ACC112 (cell line): ENCODE data around the gene KRTAP12-1.
"Not testable (repeated sequence)": the region's sequence is repeated elsewhere in the genome, so short reads cannot be mapped to it uniquely, and the experiment has no call there.

Experiments used
- H2AFZ ChIP-seq: fragments of 200-600 bp; sonication (generic); one replicate; pipeline ENCODE4 v1.6.0; 2017; ENCODE audit warnings: antibody characterized with exemption, low read length; ENCODE audit not compliant: unreplicated experiment
- H3K27ac ChIP-seq: fragments of 200-600 bp; sonication (generic); 2 replicates; pipeline ENCODE4 v1.5.1; 2014; ENCODE audit warnings: low read depth, mild to moderate bottlenecking, antibody characterized with exemption, low read length, moderate library complexity
- H3K27me3 ChIP-seq: fragments of 200-600 bp; sonication (generic); 2 replicates; pipeline ENCODE4 v1.6.1; 2014; ENCODE audit warnings: mild to moderate bottlenecking, antibody characterized with exemption, low read length, moderate library complexity, mixed read lengths; ENCODE audit not compliant: insufficient read depth
- H3K36me3 ChIP-seq: fragments of 200-600 bp; sonication (generic); 2 replicates; pipeline ENCODE4 v1.6.1; 2016; ENCODE audit warnings: mild to moderate bottlenecking, antibody characterized with exemption, low read length, moderate library complexity, mixed read lengths; ENCODE audit not compliant: insufficient read depth
- H3K4me1 ChIP-seq: fragments of 200-600 bp; sonication (generic); one replicate; pipeline ENCODE4 v1.6.1; 2016; ENCODE audit warnings: low read length, mixed read lengths; ENCODE audit not compliant: insufficient read depth, unreplicated experiment, control insufficient read depth
- H3K4me3 ChIP-seq: fragments of 200-600 bp; sonication (generic); 2 replicates; pipeline ENCODE4 v1.5.1; 2014; ENCODE audit warnings: mild to moderate bottlenecking, low read depth, low read length
- H3K79me2 ChIP-seq: fragments of 200-600 bp; sonication (generic); one replicate; pipeline ENCODE4 v1.6.0; 2016; ENCODE audit warnings: low read length; ENCODE audit not compliant: control insufficient read depth, unreplicated experiment, insufficient read depth

The KRTAP12-1 gene

DNA sequence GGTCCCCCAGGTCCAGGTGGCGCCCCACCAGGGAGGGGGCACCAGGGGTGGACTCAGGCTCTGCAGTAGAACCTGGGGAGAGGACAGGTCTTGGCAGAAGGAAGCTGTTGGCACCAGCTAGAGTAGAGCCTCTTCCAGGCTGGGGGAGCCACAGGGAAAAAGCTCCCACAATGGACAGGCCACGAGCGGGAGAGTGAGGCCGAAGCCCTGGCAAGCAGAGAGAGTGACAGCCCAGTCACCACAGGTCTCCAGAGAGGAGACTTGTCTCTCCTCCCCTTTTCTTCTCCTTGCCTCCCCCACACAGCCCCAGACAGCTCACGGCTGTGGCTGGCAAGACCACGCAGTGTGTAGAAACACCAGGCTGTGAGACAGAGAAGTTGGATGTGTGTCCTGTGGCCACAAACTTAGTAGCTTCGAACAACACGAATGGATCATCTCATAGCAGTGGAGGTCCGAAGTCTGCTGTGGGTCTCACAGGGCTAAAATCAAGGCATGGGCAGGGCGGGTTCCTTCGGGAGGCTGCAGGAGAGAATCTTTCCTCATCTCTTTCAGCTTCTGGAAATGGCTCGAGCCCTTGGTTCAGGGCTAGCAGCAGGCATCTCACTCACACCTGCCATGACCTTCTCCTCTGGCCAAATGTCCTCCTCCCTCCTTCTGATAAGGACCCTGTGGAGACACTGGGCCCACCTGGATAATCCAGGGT is 30.8 kb downstream of the KRTAP12-1 start:
- Histone ChIP-seq H2AFZ (no peak overlapping the region), H3K36me3 (no peaks in the 10 kb centered on the region), H3K27me3 (peaks cover 28% of the 10 kb centered on the region), H3K4me1 (no peaks in the 10 kb centered on the region), H3K4me3 (no peak overlapping the region), H3K27ac (no peak overlapping the region), H3K79me2 (no peaks in the 10 kb centered on the region)

DNA sequence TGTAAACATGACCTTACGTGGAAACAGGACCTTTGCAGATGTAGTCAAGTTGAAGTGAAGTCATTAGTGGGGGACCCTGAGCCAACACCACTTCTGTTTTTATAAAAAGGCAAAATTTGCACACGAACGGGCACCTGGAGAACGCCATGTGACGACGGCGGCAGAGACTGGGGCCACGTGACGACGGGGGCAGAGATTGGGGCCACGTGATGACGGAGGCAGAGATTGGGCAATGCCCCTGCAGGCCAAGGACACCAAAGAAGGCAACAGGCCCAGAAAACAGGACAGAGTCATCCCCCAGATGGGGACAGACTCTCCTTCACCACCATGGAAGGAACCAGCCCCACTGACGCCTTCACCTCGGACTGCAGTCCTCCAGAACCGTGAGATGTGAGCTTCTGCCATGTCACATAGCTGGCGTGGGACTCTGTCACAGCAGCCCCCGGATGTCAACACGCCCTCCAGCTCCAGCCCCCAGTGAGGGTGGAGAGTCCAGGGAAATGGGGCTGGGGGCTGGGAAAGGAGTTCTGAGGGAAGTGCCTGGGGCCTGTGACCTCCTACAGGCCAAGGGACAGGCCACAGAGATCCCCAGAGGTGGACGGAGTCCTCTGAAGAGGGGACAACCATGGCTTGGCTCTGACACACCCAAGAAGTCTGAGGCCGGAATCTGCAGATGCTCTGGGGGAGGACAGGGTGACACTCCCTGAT is 31.5 kb downstream of the KRTAP12-1 start:
- Histone ChIP-seq H3K4me1 (no peaks in the 10 kb centered on the region), H3K27ac (no peak overlapping the region)

DNA sequence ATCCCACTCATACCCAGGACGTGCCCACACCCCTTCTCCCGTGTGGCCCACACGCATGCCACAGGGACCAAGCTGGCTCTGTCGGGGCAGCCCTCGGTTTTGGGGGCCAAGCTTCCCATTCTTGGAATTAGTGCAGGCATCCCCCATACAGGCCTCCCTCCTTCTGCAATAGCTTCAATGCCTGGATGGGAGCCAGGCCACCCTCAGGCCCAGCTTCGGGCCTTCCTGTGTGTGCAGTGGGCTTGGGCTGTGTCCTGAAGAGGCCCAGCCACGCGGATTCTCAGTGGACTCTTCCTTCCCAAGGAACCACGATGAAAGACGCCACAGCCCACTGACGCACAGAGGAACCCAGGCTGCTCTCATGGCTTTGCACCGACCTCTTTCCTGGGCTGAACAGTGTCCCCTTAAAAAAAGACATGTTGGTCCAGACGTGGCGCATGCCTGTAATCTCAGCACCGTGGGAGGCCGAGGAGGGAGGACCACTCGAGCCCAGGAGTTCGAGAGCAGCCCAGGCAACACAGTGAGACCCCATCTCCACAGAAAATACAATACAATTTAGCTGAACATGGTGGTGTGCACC is 32.4 kb downstream of the KRTAP12-1 start:
- Histone ChIP-seq H2AFZ (no peak overlapping the region), H3K27ac (no peak overlapping the region), H3K79me2 (no peaks in the 10 kb centered on the region), H3K4me3 (no peak overlapping the region), H3K36me3 (no peaks in the 10 kb centered on the region), H3K27me3 (peaks cover 28% of the 10 kb centered on the region), H3K4me1 (no peaks in the 10 kb centered on the region)

More for the DNA sequence above, 31.5 kb downstream of the KRTAP12-1 start:
- H3K4me3 ChIP-seq = no peak overlapping the region
- H3K36me3 ChIP-seq = no peaks in the 10 kb centered on the region
- no peaks in the 10 kb centered on the region for H3K79me2 ChIP-seq
- no peak overlapping the region for H2AFZ ChIP-seq
- H3K27me3 ChIP-seq = peaks cover 28% of the 10 kb centered on the region

DNA sequence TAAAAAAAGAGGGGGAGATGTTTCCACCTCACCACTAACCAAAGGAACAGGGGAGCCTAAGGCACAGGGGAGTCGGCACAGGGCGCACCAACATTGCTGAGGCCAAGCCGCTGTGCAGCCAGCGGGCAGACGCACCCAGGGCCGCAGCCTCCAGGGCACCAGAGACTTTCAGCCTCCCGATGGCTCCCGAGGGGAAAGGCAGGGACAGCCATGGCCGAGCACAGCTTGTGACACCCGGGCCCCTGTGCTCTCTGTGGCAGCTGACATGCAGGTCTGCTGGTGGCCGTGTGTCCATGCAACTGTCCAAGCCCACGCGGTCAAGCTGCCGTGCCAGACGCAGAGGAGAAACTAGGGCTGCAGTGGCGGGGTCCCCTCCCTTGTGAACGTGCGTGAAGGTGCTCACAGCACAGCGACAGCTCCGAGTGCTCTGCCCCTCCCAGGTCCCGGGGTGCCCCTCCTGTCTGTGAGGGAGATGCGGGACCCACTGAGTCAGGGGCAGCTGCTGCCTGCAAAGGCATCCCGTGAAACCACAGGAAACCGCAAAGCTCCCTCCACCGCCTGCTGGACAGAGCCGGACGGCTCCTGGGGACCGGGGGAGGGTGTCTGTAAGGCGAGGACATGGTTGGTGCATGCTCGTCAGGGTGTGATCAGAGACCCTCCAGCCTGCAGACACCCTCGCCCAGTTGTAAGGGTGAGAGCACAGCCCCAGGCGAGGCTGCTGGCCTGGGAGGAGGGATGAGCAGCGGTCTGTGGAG is 33.2 kb downstream of the KRTAP12-1 start:
- peaks cover 28% of the 10 kb centered on the region for H3K27me3 ChIP-seq
- H3K4me1 ChIP-seq = no peaks in the 10 kb centered on the region
- H3K4me3 ChIP-seq = no peak overlapping the region
- no peak overlapping the region for H2AFZ ChIP-seq
- no peaks in the 10 kb centered on the region for H3K79me2 ChIP-seq
- no peak overlapping the region for H3K27ac ChIP-seq
- no peaks in the 10 kb centered on the region for H3K36me3 ChIP-seq

DNA sequence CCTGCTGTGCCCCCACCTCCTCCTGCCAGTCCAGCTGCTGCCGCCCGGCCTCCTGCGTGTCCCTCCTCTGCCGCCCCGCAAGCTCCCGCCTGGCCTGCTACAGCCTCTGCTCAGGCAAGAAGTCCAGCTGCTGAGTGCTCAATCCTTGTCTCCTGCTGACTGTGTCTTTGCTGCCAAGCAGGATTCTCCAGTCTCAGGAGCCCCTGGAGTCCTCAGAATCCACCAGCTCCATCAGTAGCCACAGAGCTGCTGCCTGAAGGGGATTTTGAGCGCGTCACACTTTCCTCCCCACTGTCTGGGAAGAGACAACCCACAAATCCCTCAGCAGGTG is 34.8 kb downstream of the KRTAP12-1 start:
- Histone ChIP-seq H3K27ac (no peak overlapping the region), H3K36me3 (no peaks in the 10 kb centered on the region), H2AFZ (no peak overlapping the region), H3K4me3 (no peak overlapping the region), H3K4me1 (no peaks in the 10 kb centered on the region), H3K79me2 (no peaks in the 10 kb centered on the region), H3K27me3 (peaks cover 24% of the 10 kb centered on the region)

DNA sequence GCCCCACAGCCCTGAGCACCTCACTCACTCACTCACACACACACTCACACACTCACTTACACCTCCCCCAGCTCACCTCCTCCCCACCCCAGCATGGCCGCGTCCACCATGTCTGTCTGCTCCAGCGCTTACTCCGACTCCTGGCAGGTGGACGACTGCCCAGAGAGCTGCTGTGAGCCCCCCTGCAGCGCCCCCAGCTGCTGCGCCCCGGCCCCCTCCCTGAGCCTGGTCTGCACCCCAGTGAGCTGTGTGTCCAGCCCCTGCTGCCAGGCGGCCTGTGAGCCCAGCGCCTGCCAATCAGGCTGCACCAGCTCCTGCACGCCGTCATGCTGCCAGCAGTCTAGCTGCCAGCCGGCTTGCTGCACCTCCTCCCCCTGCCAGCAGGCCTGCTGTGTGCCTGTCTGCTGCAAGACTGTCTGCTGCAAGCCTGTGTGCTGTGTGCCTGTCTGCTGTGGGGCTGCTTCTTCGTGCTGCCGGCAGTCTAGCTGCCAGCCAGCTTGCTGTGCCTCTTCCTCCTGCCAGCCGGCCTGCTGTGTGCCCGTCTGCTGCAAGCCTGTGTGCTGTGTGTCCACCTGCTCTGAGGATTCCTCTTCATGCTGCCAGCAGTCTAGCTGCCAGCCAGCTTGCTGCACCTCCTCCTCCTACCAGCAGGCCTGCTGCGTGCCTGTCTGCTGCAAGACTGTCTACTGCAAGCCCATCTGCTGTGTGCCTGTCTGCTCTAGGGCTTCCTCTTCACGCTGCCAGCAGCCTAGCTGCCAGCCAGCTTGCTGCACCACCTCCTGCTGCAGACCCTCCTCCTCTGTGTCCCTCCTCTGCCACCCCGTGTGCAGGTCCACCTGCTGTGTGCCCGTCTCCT is 35.4 kb downstream of the KRTAP12-1 start, which contains the start of gene KRTAP10-11:
TSS of gene KRTAP10-11 (plus strand) at position 49 of the 856 bp plus-strand sequence. CDS start at position 94, 45 bp downstream.
- H3K4me3 ChIP-seq, H3K79me2 ChIP-seq, H3K4me1 ChIP-seq, H2AFZ ChIP-seq, H3K36me3 ChIP-seq, H3K27ac ChIP-seq: not testable (repeated sequence)
- peaks cover 24% of the 10 kb centered on the region for H3K27me3 ChIP-seq

DNA sequence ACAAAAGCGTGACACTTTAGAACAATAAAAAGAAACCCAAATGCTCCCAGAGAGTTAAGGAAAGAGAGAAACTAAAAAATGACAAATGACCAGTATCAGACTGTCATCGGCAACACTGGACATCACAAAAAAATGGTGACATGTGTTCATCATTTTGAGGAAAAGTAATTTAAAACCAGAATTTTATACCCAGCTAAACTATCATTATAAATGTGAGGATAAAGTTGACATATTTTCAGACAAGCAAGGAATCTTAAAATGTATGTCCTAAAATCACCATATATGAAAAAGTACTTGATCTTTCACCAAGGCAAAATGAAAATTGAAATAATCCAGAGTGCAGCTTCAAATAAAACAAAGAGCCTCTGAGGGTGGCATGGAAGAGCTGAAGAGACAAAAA is 37.1 kb downstream of the KRTAP12-1 start:
- Histone ChIP-seq H2AFZ (no peak overlapping the region), H3K36me3 (no peaks in the 10 kb centered on the region), H3K79me2 (no peaks in the 10 kb centered on the region), H3K4me3 (no peak overlapping the region), H3K4me1 (no peaks in the 10 kb centered on the region), H3K27ac (no peak overlapping the region), H3K27me3 (peaks cover 19% of the 10 kb centered on the region)

DNA sequence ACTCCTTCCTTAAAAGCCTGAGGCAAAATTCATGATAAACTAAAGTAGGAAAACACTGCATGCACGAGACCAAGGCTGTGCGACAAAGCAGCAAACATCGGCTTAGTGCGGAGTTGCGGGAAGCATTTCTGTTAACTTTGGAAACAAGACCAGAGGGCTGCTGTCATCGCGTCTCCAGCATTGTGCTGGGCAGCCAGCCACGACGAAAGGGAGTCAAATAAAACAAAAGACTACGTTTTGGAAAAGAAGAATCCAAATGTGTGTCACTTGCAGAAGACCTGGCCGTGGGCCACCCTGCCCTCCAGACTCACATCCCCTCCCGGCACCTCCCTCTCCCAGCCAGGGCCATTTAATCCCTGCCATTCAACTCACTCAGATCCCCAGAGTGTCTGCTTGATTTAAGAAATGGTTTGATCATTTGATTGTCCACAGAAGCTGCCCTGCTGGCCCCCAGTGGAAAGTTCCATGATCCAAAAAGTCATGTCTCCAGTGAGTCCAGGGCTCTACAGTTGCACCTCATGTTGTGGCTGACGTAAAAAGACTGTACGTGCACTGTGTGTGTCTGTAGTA is 38.1 kb downstream of the KRTAP12-1 start:
- Histone ChIP-seq H3K79me2 (no peaks in the 10 kb centered on the region), H3K4me3 (no peak overlapping the region), H3K36me3 (no peaks in the 10 kb centered on the region), H3K27ac (no peak overlapping the region), H2AFZ (no peak overlapping the region), H3K4me1 (no peaks in the 10 kb centered on the region), H3K27me3 (peaks cover 19% of the 10 kb centered on the region)

DNA sequence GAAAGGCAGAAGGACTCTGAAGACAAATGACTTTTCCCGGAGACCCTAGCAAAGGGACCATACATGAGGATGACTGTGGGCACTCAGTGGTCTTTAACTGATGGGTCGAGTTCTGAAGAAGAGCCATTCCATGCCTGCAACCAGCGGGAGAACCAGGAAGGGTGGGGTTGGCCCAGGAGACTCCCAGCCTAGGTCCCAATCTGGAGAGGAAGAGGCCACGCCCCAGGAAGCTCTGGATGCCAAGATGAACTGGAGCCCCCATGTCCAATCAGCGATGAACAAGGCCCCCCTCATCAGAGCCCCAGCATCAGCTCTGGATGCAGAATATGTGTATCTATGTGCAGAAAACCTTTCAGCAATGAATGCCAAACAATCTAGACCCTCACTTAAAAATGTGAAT is 41.2 kb downstream of the KRTAP12-1 start:
- H3K4me3 ChIP-seq = no peak overlapping the region
- no peaks in the 10 kb centered on the region; the same call in 1 of the 2 replicates for H3K27me3 ChIP-seq
- no peaks in the 10 kb centered on the region for H3K36me3 ChIP-seq
- no peak overlapping the region for H2AFZ ChIP-seq
- H3K4me1 ChIP-seq = no peaks in the 10 kb centered on the region
- no peaks in the 10 kb centered on the region for H3K79me2 ChIP-seq
- H3K27ac ChIP-seq = no peak overlapping the region

DNA sequence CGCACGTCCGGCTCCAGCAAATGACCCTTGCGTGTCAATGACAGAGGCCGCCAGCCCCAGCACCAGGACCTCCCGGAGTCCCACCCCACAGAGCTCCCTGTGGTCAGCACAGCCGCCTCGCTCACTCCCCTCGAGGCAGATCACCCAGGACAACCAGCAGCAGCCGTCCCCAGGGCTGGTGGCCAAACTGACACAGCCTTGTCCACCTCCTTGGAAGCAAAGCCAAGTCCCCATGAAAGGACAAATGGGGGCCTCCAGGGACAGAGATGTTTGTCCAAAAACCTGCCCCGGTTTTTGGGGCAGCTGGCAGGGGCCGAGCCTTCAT is 42.7 kb downstream of the KRTAP12-1 start:
- Histone ChIP-seq H3K36me3 (no peaks in the 10 kb centered on the region), H3K4me3 (no peak overlapping the region), H2AFZ (no peak overlapping the region), H3K79me2 (no peaks in the 10 kb centered on the region), H3K27me3 (no peaks in the 10 kb centered on the region; the same call in 1 of the 2 replicates), H3K27ac (no peak overlapping the region), H3K4me1 (no peaks in the 10 kb centered on the region)
